ENCODE data around the gene OR1E1.

DNA sequence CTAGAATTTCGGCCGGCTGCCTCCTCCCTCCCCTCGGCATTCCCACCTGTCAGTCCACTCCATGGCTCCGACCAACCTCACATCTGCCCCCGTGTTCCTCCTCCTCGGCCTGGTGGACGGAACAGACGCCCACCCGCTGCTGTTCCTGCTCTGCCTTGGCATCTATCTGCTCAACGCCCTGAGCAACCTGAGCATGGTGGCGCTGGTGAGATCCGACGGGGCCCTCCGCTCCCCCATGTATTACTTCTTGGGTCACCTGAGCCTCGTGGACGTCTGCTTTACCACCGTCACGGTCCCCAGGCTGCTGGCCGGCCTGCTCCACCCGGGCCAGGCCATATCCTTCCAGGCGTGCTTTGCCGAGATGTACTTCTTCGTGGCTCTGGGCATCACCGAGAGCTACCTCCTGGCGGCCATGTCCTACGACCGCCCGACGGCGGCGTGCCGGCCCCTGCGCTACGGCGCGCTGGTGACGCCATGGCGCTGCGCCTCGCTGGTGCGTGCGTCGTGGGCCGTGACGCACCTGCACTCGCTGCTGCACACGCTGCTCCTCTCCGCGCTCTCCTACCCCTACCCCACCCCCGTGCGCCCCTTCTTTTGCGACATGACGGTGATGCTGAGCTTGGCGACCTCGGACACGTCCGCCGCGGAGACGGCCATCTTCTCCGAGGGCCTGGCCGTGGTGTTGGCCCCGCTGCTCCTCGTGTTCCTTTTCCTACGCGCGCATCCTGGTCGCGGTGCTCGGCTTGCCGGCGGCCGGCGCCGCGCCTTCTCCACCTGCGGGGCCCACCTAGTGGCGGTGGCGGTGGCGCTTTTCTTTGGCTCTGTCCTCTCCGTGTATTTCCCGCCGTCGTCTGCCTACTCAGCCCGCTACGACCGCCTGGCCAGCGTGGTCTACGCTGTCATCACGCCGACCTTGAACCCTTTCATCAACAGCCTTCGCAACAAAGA is 12.1 kb downstream of the OR1E1 start, which contains the start of gene OR3A2:
- TF ChIP-seq, protein P1, sequence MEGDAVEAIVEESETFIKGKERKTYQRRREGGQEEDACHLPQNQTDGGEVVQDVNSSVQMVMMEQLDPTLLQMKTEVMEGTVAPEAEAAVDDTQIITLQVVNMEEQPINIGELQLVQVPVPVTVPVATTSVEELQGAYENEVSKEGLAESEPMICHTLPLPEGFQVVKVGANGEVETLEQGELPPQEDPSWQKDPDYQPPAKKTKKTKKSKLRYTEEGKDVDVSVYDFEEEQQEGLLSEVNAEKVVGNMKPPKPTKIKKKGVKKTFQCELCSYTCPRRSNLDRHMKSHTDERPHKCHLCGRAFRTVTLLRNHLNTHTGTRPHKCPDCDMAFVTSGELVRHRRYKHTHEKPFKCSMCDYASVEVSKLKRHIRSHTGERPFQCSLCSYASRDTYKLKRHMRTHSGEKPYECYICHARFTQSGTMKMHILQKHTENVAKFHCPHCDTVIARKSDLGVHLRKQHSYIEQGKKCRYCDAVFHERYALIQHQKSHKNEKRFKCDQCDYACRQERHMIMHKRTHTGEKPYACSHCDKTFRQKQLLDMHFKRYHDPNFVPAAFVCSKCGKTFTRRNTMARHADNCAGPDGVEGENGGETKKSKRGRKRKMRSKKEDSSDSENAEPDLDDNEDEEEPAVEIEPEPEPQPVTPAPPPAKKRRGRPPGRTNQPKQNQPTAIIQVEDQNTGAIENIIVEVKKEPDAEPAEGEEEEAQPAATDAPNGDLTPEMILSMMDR (IDR thresholded peaks at IDR 0.05) = no peak
- no peak for TF ChIP-seq EP300 (IDR thresholded peaks at IDR 0.05)
- no peak for TF ChIP-seq POLR2AphosphoS5 (IDR thresholded peaks at IDR 0.05)

All from stomach (tissue), 4 donors.